ENCODE measurements around the gene ARL4D.
A peak's percentile ranks its signal among the peaks of the same experiment; 100 is the strongest.
"Not testable (repeated sequence)": the region's sequence is repeated elsewhere in the genome, so short reads cannot be mapped to it uniquely, and the experiment has no call there.

Gene ARL4D

DNA sequence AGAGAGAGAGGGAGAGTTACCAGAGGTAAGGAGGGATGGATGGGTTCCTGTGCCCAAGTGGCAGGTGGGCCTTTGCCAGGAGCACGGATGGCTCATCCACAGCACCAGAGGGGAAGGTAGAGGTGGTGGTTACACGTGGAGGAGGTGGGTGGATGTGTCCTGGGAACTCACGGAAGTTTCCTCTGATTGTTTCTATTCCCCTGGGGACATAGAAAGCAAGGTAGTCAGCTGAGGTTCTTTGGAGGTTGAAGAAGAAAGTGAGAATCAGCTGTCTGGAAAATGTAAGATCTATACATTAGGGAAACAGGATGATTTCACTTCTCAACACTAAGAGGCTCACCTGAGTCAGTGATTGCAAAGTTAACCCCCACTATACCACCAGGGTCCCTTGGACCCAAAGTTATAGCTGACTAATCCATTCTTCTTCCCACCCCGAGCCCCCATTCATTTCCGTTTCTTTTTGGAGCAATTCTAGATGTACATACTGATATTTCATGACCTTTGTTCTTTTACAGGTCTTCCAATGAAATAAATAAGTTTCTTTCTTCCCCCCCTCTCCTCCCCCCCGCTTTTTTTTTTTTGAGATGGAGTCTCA, 27.5 kb upstream of the ARL4D start:
- DNase-seq, result no peak

DNA sequence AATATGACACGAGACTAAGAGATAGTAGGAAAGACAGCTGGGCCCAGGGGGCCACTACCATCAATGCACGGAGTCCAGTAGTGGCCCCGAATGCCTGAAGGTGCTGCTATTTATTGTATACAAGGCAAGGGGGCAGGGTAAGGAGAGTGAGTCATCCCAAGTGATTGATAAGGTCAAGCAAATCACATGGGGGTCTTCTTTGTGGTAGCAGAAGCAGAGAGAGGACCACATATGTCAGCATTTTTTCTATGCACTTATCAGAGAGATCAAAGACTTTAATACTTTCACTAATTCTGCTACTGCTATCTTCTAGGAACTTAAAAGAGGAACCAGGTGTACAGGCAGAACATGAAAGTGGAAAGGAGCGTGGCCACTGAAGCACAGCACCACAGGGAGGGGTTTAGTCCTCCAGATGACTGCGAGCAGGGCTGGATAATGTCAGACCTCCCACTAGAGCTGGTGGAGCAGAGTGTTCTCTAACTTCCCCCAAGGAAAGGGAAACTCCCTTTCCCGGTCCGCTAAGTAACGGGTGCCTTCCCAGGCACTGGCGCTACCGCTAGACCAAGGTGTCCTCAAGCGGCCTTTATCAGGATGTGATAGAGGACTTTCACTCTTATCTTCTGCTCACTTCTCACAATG, 26.4 kb upstream of the ARL4D start:
- DNase-seq, result no peak

DNA sequence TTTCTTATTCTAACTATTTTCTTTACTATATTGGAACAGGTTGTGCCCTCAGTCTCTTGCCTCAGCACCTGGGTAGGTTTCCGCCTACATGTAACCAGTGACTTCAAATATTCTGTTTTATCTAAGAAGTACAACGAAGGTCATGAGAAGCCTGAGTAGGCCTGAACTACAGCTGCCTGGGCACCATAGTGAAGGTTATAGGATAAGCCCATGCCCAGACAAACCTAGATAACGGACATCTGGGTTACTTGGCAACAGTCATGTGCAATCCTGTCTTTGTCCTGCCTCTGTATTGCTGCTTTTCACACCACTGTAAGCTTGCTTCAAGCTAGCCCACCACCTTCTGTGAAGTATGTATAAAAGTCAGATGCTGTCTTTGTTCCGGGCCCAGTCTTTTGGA, 25.4 kb upstream of the ARL4D start:
- DNase-seq, result no peak

DNA sequence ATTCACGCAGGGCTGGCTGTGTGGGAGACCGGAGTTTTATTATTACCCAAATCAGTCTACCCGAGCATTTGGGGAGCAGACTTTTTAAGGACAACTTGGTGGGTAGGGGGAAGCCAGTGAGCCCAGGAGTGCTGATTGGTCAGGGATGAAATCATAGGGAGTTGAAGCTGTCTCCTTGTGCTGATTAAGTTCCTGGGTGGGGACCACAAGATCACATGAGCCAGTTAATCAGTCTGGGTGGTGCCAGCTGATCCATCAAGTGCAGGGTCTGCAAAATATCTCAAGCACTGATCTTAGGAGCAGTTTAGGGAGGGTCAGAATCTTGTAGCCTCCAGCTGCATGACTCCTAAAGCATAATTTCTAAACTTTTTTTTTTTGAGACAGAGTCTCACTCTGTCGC, 22.9 kb upstream of the ARL4D start:
- DNase-seq, result not testable (repeated sequence)

DNA sequence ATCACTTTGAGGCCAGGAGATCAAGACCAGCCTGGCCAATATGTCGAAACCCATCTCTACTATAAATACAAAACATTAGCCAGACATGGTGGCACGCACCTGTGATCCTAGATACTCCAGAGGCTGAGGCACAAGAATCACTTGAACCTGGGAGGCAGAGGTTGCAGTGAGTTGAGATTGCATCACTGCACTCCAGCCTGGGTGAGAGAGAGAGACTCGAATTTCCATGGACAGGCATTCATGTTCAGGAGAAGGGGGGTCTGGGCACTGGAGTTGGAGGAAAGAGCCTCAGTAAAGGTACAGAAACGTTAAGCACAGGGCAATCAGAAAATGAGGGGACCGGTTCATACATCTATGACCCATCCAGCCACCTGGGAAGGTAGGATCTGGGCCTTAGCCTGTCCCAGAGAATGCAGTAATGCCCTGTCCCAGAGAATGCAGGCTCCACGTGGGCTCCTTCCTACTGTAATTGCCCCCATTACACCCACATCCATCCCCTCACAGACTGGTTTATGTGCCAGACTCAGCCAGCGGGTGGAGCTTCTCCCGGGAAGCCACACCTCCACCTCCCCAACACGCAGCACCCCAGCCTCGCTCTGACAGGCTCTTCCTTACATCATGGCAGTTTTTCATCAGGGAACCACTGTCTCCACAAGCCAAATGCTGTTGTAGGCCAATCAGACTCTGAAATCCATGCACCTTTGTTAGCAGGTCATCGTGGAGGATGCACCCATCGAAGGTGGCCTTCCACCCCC, 21.6 kb upstream of the ARL4D start:
- no peak for DNase-seq

DNA sequence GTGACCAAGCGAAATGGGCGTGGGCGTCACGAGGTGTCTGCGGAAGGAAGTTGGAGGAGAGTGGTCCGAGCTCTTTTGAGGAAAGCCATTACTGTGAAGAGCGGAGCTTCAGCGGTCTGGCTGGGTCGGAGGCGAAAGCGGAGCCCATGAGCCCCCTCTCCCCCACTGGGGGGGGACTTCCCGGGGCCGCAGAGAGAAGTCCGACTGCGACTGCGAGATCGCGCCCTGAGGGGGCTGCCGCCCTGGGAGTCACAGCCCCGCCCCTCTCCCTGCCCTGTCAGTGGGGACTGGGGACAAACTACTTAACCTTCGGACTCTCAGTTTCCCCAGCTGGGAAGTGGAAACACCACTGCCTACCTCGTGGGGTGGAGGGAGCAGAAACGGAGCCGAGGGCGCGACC, 20.0 kb upstream of the ARL4D start:
- no peak for DNase-seq

DNA sequence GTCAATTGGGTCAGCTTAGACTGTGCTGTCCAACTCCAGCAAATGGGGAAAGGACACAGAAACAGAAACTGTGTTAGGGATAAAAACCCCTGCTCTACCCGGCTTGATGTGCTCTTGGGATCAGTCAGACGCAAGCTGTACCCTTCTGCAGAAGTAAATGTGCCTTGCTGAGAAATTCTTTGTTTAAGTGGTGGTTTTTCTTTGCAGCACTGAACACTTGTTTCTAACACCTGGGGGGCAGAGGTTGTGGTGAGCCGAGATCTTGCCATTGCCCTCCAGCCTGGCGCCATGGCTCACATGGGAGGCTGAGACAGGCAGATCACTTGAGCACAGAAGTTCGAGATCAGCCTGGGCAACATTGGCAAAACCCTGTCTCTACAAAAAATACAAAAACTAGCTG, 18.5 kb upstream of the ARL4D start:
- DNase-seq, result no peak

DNA sequence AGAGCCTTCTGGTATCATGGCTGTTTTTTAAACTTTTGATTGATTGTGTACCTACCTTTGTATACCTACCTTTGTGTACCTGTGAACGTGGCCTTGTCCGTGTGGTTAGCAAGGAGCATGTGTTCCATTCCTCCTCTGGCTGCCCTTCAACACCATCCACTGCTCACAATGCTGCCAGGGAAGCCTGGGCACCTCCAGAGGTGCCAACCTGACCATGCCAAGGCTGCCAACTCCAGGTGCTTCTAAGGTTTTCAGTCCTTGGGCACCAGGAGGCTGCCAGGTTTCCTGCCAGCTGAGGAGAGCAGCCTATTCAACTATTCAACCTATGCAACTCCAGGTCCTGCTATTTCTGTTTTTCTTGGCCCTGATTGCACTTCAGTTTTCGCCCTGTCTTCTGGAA, 17.6 kb upstream of the ARL4D start:
- no peak for DNase-seq

DNA sequence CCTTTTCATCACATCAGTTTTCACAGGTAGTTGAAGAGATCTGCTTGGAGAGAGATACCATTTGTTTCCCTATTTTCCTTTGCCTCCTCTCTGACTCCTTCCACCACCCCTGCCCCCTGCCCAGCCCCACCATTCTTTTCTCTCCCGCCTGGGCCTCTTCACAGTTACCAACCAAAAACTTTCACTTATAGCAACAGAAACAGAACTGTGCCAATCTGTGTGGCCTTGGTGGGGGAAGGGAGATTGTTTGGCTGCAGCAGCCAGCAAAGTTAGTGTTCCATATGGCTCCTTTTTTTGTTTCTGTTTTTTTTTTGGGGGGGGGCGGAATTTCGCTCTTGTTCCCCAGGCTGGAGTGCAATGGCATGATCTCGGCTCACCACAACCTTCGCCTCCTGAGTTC, 17.2 kb upstream of the ARL4D start:
- no peak for DNase-seq

DNA sequence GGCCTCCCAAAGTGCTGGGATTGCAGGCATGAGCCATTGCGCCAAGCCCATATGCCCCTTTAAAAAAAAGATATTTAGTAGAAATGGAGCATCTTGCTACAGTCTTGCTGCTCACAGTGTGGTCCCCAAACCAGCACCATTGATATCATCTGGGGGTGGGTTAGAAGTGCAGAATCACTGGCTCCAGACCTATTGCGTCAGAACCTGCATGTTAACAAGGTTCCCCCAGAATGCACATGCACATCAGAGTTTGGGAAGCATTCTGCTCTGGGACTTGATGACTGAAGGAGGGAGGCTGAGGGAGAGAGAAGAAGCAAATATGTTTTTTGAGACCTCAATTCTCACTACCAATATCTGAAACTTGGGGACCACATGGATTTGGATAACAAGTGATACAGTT, 16.0 kb upstream of the ARL4D start:
- DNase-seq, result no peak

DNA sequence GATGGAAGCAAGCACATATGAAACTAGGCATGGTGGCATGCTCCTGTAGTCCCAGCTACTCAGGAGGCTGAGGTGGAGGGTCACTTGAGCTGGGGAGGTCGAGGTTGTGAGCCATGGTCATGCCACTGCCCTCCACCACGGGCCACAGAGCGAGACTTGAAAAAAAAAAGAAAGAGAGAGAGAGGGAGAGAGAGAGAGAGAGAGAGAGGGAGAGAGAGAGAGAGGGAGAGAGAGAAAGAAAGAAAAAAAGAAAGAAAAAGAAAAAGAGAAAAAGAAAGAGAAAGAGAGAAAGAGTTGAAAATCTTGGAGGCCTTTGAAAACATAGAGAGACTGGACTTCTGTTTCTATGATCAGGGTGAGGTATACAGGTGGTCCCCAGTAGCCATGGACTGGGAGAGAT, 15.4 kb upstream of the ARL4D start:
- DNase-seq, result no peak

DNA sequence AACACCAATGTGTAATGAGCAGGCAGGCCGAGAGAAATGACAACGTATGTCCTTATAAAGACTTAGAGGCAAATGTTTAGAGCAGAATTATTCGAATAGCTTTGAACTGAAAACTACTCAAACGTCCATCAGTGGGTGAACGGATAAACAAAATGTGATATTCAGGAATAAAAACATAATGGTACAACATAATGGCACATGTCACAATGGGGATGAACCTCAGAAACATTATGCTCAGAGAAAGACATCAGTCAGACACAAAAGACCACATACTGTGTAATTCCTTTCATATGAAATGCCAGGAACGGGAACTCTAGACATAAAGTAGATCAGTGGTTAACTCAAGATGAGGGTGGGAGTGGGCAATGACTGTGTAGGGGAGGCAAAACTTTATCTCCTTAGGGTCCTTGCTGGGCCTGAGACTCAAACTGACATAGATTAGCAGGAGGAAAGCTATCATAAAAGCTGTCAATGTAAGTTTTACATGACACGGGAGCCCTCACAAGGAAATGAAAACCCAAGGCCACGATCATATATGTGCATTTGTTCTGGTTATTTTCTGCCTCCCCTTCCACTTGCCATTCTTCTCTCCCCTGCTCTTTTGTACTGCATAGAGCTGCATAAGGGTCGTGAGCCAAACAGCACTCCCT, 14.8 kb upstream of the ARL4D start:
- no peak for DNase-seq

DNA sequence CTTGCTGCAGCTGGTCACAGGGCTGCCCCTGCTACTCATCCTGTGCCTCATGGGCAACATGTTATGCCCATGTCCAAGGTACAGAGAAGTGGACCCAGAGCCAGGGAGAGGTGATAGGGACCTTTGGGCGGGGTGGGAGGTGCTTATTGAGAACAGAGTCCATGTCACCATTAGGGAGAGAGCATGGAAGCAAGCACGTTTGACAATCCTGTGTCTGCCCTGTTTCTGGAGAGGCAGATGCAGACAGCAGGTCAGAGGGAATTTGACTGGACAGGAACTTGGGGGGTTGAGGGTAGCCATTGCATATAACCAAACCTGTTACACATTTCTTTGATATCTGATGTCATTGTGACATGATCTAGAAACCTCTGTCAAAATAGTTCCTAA, 14.3 kb upstream of the ARL4D start:
- no peak for DNase-seq

DNA sequence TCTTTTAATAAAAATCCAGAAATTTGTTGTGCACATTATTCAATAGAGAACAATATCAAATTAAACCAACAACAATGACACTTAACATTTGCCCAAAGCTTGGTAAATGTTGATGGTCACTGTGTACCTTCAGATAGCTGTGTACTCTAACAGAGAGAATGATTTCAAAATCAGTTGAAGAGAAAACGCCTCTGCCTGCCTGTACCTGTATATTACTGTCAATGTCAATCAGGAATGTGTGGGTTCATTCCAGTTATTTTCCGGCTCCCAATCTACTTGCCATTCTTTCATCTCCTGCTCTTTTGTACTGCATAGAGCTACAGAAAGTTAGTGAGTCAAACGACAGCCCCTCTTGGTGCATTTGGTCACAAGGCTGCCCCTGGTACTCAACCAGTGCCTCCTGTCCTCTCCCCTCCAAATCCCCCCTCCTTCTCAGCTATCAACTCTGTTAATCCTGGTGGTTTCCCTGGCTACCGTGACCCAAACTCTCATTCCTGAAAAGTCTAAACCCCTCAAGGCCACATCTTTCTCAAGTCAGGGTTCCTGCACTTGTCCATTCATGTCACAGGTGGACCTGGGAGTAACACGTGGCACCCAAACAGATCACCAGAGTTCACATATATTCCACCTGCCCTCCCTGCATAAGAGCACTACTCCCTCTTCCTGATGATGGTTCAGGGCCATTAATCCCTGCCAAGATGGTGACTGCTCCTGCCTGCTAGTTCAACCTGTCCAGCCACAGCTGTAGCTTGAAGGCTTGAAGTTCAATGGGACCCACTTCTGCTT, 13.6 kb upstream of the ARL4D start:
- no peak for DNase-seq

DNA sequence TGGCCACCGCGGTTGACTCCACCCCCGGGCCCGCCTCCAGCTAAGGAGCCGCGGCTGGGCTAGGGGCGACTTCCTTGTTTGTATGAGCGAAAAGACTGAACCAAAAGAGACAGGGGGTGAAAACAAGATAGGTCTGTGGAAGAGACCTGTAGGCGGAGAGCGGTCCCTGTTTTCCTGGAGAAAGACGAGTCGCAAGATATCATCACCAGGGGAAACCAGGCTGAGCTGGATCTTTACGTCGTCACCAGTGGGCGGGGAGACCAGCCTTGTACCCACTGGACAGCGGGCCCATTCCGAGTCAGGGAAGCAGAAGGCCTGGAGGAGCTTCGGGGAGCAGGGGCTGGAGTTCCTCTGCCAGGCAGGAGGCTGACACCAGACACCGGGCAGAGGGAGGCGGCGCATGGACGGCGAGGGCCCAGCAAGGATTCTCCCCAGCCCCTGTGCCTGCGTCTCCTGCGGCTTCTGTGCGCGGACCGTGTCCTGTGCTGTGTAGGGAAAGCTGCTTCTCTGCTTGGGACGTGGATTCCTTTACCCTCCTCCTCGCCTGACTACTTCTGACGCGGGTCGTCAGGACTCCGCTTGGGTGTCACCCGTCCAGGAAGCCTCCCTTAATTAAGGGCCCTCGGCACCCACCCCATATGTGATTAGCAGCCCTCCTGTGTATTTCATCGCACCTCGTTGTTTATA, 10.3 kb upstream of the ARL4D start:
- peak; percentile 89 for DNase-seq

DNA sequence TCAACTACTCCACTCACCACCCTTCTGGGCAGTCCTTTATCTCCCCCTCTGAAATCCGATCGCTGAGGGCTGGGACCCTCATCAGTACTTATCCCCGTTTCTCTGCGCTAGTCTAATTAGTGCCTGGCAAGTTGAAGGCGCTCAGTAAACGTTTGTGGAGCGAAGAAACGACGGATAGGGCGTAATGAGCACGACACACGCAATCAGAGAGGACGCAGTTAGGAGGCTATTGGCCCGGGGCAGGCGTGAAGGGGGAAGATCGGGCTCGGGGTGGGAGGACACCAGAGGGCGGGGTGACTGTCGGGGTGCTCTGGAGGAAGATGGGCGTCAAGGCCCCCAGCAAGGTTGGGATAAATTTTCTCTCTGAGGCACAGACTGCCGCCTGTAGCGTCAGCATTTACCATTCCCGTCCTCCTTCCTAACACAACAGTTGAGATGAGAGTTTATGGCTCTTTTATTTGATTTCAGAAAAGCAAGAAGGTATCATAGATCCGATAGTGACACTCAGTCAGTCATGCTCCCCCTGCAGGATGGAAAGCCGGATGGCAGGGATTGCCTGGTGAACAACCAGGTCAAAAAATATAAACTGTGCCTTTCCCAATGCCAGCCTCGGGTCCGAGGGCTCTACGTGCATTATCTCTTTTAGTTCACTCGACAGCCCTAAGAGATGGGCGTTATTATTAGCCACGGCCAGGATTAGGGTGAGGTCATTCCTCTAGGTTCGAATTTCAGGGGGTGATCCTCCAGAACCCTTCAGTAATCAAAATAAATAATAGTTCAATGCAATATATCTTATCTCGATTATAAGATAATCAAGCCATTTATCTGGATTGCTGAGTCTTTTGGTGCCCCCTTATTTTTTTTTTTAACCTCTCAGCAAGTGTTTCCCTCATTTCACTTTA, 9.5 kb upstream of the ARL4D start:
- peak; percentile 75 for DNase-seq

DNA sequence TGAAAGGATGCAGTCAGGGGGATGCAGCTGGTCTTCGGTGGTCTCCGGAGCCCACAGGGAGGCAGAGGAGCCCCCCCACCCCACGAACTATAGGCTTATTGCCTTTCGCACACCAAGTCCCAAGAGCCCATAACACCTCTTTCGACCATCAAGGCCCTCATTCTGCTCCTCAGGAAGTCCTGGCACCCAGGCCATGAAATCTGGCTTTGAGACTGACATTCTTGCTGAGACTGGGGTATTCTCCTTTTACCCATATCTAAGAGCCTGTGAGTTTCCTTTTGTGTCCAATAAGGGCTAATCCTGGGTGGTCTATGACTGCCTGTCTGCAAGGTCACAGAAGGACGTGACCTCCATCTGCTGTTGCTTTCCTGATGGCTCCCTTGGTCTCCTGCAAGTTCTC, 6.4 kb upstream of the ARL4D start:
- no peak for DNase-seq

DNA sequence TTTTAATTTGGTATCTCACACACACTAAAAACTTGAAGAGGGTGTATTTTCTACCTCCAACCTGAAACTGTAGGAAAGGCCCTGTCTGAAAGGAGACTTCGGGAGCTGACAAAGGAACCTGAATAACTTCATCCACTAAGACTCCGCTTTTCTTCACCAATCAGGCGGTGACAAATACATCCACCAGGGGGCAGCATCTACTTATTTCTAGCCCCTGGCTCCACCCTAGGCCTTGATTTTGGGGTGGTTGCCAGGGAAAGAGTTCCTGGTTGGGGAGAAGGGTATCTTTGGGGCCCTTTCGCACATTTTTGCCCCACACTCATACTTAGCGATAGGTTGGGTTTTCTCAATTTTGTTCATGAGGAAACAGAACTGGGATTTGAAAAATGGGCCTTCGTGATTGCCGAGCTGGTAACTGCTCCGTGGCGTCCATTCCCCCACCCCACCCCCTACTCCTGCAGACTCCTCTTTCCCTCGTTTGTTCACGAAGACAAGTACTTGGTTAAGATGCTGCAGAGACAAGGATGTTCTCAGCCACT, 4.8 kb upstream of the ARL4D start:
- peak; percentile 88 for DNase-seq

DNA sequence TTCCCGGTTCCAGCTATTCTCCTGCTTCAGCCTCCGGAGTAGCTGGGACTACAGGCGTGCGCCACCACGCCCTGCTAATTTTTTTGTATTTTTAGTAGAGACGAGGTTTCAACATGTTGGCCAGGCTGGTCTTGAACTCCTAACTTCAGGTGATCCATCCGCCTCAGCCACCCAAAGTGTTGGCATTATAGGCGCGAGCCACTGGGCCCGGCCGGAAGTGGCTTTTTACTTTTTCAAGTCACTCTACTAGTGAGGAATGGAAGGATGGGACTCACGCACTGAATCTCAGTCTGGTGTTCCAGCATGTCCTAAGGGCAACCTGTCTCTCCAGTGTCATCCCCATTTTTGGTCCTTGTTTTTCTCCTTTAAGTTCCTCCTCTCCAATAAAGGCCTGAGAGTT, 4.1 kb upstream of the ARL4D start:
- DNase-seq, result not testable (repeated sequence)

DNA sequence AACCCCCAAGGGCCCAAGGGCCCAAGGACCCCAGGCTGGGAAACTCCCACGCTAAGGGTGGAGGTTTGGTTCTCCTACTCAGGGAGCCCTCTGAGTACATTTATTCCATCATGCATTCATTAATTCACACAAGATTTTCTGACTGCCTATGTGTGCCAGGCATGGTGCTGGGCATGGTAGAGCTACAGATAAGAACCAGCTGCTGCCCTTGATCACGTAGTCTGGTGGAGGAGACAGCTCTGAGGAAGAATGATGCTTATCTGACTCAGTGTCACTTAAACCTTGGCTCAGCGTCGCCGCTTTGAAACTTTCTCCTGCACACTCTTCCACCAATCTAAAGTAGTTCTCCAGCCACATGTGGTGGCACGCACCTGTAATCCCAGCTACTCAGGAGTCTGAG, 3.6 kb upstream of the ARL4D start:
- DNase-seq, result no peak

DNA sequence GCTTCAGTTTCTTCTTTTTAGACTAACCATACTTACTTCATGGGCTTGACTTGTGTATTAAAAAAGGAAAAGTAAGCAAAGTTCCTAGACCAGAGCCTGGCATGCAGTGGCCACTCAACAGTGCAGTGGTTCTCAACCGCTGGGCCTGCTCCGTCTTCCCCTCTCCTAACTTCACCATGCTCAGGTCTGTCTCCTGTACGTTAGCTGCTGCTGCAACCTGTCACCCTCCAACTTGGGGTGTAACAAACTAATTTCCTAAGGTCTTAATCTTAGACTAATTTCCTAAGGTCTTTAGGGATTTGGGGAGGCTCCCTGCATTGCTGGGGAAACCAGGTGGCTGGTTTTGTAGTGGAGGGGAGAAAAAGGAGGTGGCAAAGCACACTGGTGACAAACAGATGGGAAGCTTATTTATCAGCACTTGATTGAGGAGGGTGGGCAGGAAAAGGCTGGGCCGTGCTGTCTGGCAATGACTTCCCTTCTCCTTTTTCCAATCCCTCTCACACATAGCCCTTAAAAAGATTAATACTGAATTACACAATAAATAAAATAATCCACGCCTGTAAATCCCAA, 2.2 kb upstream of the ARL4D start:
- no peak for DNase-seq
